Mesenteric fat pad (tissue), 1 donor: ENCODE results near the gene ATOSB. TPM values are rescaled to one million over a fixed set of nuclear protein-coding genes. Genes with fewer than 3 reads are reported as not detected.

Source experiments
- DNase-seq: peaks from one replicate; pipeline ENCODE4 v3.0.0-alpha.2; 2020; ENCODE audit warnings: low spot score
- total RNA-seq: library from RNA; stranded (reverse); fragmentation: NEBNext Ultra II Directional; extraction: Animal tissue kit (Norgen Biotek cat#: 25700); gene quantifications from one replicate; pipeline ENCODE4 v1.2.1, GENCODE V29; 2021
- donor health status: DM: yes; HTN: yes; CAD: no.

The ATOSB gene
- total RNA-seq, 1 donor from 2014 or later = 27.7 TPM

DNA sequence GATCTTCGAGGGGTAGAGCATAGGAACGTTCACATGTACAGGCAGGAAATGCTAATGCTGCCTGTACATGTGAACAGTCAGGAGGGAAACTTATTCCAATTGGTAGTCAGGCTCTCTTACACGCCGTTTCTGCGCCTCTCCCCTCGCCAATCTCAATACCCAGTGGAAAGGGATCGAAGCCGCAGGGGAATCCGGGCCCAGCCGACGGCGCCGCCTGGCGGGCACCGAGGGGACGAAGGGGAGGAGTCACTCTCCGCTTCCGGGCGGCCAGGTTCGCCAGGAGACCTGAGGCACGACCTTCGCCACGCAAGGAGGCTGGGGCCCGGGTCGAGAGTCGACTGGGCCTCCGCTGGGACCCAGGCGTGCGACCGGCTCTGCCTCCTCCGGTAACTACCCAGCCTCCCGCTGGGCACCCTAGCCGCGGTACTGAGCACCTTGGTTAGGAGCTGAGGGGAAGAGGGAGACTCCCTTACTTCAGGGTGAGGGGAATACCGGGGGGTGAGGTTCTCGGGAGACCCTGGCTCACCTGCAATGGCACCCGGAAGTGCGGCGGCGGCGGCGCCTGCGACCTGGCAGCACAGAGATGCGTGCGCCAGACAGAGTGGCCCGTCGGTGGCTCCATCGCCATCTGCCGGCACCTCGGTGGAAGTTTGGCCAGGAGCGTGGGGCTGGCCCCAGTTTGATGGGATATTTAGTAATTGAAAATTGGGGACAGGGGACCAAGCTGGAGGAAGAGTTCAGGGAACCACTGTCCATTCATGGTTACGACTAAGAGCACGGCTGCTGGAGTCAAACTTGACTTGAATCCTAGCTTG, 19.4 kb downstream of the ATOSB start, which contains the start of gene PIGO:
Gene PIGO (minus strand): TSS at position 557 of the 815 bp plus-strand sequence. CDS start 1,026 bp downstream, outside the sequence.
- peak; percentile 97 for DNase-seq

DNA sequence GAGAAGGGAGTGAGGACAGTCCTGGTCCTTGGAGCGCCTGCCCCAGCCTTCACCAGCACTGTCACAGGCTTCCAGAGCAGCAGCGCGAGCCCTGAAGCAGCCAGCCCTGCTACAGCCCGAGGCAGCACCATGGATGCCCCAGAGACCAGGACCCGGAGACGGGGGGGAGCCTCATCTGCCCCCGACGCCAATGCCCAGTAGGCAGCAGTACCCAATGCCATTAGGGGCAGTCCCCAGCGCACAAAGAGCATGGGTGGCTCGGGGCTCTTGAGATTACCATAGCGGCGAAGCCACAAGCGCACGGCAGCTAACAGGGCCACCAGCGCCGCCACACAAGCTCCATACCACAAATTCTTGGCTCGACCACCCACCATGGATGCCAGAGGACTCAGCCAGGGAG, 24.1 kb downstream of the ATOSB start:
- no peak for DNase-seq

DNA sequence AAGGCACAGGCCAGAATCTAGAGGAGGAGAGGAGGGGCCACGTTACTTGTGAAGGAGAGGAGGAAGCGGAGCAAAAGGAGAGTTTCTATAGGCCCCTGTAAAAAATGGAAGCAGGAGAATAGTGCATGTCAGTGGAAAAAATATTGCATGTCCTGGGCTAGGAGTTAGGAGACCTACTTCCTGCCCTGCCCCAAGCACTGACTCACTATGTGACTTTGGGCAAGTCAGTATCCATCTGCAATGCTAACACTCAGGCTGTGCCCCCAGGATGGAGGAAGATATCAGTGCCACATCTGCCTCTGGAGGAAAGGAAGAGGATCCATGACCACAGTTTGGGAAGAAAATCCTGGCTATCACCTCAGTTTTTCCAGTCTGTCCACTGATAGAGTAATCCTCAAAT, 26.2 kb downstream of the ATOSB start:
- DNase-seq = no peak

DNA sequence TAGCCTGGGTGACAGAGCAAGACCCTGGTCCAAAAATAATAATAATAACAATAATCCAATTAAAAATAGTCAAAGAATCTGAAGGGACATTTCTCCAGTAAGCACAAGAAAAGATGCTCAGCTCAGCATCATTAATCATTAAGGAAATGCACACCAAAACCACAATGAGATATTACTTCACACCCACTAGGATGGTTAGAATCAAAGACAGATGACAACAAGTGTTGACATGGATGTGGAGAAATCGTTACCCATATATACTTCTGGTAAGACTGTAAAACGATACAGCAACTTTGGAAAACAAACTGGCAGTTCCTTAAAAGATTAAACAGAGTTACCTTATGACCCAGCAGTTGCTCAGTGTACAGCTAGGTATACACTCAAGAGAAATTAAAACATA, 30.6 kb downstream of the ATOSB start:
- no peak for DNase-seq

DNA sequence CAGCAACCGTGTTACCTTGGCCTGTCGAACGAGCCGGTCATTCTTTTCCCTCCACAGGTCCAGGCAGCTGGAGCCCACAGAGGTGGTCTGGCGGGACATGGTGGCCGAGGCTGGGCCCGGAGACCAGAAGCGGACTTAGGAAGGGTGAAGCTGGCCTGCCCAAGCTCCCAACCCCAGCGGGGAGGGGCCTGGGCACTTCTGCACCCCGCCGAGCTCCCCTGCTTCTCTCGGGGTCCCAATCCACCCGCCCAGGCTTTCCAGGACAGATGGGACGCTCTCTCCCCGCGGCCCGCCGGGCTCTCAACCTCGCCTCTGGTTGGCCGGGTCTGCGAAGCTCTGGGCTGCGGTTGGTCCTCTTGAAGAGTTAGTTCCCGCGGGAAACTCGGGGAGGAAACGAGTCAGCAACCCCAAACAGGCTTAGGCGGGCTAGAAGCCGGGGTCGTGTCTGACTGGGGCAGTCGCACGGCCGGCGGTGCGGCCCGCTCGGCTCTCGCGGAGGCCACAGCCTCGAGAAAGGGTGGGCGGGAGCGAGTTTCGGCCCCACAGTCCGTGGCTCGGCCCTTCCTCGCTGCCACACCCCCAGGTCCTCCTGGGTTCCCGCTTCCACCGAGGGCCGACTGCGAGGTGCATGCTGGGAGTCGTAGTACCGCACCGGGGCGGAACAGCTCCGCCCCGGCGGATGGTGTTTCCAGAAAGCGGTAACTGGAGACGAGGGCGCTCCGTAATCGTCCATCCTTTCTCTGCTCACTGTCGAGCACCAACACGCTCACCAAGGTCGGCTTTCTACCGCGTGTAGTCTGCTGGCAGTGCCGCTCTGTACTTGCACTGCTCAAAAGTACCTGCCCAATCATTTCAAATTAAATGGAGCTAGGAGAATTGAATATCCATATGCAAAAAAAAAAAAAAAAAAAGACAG, 36.0 kb downstream of the ATOSB start, which contains the start of gene FANCG:
Gene FANCG (minus strand): TSS at position 517 of the 916 bp plus-strand sequence. CDS start 418 bp downstream, at position 99.
- peak; percentile 96 for DNase-seq

DNA sequence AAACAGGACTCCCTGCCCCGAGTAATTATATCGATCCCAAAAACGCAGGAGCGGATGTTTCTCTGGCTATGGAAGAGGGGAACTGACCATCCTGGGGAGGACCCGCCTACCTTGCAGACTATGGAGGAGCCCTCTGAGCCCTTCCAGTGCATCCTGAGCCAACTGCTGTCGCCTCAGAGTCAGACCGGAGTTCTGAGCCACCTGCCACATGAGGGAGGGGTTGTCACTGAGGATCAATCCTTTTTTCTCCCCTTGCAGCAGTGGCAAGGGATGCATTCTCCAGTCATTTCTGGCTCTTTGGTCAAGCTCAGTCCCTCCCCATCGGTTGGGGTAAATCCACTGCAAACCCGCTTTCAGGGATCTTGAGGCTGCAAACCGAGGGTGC, 36.6 kb downstream of the ATOSB start:
- DNase-seq = no peak

DNA sequence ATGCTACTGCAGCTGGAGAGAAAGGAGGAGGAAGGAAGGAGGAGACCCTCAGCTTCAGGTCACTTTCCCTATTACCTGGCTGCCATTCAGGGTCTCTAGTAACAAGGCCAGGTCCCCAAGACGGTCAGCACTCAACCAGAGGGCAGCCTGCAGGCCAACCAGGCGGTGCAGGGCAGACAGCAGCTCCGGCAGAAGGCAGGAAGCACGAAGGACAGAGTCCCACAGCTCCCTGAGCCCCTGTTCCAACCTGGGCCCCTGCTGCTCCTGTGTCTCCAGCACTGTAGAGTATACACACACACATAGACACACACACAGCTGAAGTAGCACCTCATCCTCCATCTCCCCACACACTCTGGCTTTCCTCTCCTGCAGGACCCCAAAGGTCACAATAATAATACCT, 37.6 kb downstream of the ATOSB start:
- peak; percentile 82 for DNase-seq

DNA sequence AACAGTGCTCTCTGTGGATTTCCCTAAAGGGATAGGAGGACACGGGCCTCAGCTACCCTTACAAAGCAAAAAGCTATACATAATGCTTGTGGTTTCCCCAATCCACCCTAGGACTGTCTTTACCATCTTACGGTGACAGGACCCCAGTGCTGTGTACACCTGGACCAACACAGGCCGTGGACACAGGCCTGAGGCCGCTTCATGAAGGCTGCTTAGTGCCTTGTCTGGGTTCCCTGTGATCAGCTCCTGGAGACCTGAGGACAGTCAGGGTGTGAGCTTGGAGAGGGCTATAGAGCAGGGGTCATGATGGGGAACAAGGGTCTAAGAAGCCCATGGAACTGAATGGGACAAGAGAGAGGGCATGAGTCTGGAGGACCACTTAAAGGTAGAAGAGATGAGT, 38.8 kb downstream of the ATOSB start:
- peak; percentile 45 for DNase-seq

DNA sequence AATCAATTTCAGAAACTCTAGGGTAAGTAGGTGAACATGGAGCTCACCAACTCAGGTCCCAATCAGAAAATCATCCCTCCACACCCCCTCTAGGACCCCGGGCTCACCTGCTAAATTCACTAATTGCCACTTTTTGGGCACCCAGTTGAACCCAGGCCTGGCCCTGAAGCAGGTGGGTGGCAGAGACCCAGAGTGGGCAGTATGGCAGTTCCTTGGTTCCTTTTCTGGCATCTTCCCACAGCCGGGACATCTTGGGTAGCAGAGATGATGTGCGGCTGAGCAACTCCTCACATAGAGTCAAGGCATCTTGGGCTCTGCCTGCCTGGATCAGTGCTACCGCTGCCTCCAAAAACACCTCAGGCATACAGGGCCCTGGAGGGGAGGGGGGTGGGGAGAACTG, 40.3 kb downstream of the ATOSB start:
- peak; percentile 76 for DNase-seq

DNA sequence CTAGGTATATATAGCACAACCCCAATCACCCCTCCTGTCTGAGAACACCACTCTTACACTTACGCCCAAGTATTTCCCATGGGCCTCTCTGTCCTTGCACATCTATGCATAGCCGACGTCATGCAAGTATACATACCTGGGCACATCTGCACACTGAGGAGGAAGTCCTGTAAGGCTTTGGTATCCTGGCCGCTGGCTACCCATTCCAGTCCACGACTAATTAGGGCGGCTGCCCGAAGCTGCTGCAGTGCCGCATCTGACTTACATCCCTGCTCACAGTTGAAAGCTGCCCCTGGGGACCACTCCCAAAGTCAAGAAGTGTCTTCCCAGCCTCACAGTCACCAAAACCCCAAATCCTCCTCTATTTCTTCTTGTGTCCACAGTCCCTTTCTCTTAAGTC, 40.9 kb downstream of the ATOSB start:
- peak; percentile 78 for DNase-seq

DNA sequence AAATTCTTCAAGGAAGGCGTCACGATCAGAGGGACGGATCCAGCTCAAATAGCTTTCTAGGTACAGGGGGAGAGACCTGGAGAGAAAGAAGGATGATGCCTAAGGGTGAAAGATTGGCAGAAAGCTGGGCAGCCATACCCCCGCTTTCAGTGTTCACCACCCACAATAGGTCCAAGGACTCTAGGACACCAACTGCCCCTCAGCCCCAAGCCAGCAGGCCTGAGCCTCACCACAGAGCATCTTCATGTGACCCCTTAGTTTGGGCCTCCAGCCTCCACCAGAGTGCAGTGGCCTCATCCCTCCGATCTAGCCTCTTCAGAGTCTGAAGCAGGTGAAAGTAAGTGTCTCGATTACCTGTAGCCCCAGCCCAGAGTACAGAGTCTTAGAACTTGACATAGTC, 41.5 kb downstream of the ATOSB start:
- peak; percentile 18 for DNase-seq

DNA sequence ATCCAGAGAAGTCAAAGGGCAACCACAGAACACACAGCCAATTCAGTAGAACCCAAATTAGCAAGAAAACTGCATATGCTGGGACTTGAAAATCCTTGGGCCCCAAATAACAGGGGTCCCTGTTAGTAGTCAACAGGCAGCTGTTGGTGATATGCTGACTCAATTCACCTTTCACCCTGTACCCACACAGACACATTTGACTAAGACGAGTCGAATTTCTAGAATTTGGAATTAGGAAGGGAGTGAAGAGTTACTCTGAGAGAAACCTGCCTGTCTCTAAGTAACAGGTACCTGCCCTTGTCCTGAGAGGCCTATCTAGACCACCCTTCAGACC, 42.4 kb downstream of the ATOSB start:
- peak; percentile 5 for DNase-seq

DNA sequence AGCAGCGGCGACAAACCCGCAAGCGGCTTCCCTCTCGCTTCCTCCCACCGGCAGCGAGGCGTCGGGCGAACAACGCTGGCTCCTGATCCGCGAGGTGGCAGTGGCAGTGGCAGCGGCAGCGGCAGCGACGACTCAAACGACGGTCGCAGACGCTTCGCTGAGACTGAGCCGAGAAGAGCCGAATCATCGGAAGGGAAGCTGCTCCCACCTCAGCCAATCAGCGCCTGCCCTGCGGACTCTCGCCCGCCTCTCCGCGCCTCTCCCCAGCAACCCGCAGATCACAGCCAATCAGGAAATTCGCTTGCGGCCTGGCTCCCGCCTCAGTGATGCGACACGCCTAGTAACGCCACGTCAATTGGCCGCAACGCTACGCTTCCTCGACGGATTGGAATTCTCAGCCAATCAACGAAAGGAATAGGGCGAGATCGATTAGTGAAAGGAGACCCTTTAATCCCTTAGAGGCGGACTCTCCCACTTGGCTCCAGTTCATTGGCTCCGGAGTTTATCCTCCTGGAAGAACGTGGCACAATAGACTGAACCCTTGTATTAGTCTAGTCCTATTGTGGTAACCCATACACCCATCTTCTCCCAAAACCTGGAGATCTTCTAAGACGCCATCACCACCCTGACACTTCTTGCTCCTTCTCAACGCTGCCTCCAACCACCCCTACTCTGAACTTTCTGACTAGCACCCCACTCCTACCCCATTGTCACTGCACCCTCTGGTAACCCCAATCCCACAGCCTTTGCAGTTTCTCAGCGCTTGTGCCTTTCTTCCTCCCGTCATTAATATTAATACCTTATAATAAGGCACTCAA, 43.0 kb downstream of the ATOSB start, which contains the start of gene VCP:
Gene VCP (minus strand): TSS at position 165 of the 818 bp plus-strand sequence. CDS start 272 bp downstream, outside the sequence.
- peak; percentile 97 for DNase-seq

DNA sequence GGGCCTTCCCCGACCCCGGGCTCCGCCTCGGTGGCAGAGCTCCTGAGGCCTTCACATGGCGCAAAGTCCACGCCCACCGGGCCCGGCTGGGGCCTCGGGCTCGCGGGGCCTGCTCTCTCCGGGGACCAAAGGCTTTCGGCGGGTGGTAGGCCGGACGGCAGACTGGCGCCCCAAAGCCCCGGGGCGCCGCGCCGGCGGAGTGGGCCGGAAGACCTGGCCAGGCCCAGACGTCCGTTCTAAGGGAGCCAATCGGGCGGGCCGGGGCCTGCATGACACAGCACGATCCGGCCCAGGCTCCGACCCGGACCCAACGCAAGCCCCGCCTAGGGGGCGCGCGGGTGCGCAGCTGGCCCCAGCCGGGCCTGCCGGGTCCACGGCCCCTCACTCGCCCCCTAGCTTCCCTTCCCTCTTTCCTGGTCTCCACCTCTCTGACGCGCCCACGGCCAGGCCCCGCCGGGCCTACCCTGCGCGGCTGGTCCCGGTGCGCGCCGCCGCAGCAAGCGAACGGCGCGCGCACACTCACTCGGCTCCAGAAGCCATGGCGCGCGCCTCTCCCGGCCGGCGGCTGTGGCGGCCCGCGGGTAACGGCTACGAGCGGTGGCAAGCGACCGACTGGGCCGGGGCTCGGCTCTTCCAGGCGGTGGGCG, 43.7 kb downstream of the ATOSB start:
- peak; percentile 97 for DNase-seq

DNA sequence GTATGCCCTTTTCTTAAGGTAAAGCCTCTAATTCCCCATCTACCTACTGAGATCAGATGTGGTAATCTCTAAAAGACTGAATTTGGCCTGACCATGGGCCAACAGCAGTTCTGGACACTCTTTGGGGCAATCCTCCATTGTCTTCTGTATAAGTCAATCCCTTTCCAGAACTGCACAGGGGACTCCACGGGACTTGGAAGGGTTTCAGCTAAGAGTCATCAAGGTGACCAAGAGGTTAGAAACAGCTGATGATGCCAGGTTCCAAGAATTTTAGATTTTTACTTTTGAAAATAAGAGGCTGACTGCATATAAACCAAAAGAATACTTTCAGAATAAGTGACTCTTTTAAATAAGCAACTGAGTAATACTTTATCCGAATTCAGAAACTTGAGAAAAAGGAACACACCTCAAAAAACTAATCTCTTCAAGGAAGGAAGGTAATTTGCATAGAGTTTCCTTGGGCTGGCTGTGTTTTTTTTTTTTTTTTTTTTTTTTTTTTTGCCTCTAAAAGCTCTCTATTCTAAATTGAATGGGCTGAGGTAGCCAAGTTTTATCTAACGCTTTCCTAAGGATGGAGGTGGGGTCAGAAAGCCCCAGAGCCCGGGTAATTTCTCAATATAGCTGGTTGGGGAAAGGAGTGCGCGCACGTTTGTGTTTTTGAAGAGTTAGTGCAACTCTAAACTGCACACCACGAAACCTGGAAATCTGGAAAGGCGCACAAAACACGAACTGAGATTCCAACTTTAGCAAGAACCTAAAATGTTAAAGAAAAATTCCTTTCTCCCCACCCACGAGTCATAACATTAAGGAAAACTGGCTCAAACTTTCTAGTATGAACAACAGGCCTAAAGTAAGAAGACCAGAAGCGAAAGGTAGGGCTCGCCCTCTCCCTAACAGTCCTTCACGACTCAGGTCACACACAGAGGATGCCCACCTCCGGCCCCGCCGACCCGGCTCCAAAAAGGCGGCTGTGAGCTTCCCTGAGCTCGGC, 44.5 kb downstream of the ATOSB start:
- peak; percentile 1 for DNase-seq

DNA sequence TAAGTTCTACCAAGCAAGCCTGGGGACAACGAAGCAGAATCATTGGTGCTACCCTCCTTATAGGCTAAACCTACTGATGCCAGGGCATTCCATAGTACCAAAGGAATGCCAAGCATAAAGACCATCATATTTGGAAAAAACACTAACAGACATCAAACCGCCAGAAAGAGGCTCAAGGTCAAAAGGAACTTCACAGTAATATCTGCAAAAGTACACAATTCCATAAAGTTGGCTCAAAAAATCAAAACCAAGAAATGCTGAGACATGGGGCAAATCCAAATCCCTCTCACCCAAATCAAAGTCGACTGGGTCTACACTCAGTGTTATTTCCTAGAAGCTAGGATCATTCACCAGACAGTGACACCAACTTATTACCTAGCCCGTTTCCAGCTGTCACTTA, 46.6 kb downstream of the ATOSB start:
- no peak for DNase-seq

DNA sequence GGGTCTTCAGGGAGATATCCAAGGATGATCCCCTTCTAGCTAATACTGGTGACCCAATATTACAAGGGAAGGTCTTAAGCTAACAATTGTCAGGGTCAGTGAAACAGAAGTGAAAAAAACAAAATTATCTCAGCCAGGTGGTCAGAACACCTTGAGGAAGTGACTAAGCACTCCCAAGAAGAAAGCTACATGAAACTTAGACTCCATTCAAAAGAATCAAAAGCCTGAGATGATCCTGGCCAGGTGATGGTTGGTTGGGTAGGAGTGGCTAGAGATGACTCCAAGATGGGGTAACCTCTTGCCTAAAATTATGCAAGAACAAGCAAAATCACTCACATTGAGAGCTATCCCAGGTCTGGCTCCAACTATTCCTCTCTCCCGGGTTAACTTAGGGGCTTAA, 48.6 kb downstream of the ATOSB start:
- no peak for DNase-seq

DNA sequence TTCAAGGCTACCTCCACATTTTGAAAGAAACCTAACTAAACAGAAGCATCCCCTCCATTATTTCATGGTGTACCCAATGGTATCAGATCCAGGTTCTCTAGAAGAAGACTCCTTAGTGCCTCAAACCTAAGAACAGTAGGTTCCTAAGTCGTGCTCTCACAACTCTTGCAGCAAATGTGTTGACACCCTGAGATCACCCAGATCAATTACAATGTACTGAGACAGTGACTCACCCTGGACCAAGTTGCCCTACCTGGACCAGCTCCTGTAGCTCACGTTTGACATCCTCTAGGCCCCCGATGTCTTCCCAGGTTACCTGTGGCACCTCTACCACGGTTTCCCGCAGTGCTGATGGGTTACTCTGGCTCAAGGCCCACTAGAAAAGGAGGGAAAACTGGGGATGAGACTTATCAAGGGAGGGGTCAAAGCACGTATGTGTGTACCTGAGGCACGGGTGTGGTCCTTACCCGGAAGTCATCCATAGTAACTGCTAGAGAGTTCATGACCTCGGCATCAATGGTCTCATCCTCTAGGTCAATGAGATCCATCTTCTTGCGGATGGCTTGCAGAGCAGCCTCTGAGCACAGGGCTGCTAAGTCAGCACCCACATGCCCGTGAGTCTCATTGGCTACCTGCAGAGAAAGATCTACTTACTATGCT, 55.0 kb downstream of the ATOSB start:
- peak; percentile 59 for DNase-seq

DNA sequence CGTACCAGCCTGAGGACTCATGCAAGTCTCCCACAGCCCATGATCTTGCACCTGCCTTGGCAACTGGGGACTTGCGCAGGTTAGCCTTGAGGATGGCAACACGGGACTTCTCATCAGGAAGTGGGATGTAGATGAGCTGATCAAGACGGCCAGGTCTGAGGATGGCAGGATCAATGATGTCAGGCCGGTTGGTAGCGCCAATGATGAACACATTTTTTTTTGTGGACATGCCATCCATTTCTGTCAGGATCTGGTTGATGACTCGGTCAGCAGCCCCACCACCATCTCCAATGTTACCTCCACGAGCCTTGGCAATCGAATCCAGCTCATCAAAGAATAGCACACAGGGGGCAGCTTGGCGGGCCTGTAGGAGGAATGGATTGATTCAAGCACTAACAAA, 56.2 kb downstream of the ATOSB start:
- no peak for DNase-seq
